GM12865 (cell line): Measurements from ENCODE around the gene TCEANC.

Source experiments
- DNase-seq: peaks from one replicate; pipeline ENCODE4 v3.0.0; 2010; ENCODE audit warnings: low read depth
- H3K4me3 ChIP-seq: 2 replicates; pipeline ENCODE4 v1.5.1; 2011; ENCODE audit warnings: mild to moderate bottlenecking, low read depth, low read length, control low read depth
- CTCF ChIP-seq: IDR thresholded peaks from 2 replicates; pipeline ENCODE4 v1.5.1; 2011; ENCODE audit warnings: low read length, control low read depth, low read depth, inconsistent platforms; ENCODE audit not compliant: insufficient read depth; ENCODE audit errors: missing control alignments

Gene TCEANC

GRCh38 chrX:13695601-13696115 lies 42.7 kb downstream of the TCEANC start:
- TF ChIP-seq CTCF = no peak
- no peak for DNase-seq
- H3K4me3 ChIP-seq = no peak overlapping the region

GRCh38 chrX:13697455-13697854 lies 44.5 kb downstream of the TCEANC start:
- no peak for TF ChIP-seq CTCF
- DNase-seq = peak; percentile 70
- H3K4me3 ChIP-seq = peak overlapping the region; percentile 25; the same call in 1 of the 2 replicates

- DNase-seq = no peak
Measured at GRCh38 chrX:13697976-13698375, 45.0 kb downstream of the TCEANC start.

GRCh38 chrX:13698432-13698831 lies 45.5 kb downstream of the TCEANC start:
- H3K4me3 ChIP-seq = peak overlapping the region; percentile 20
- no peak for TF ChIP-seq CTCF
- DNase-seq = no peak

More at GRCh38 chrX:13697976-13698375, 45.0 kb downstream of the TCEANC start:
- TF ChIP-seq CTCF = no peak
- H3K4me3 ChIP-seq = peak overlapping the region; percentile 25

- no peak for TF ChIP-seq CTCF
Measured at GRCh38 chrX:13699183-13699826, 46.4 kb downstream of the TCEANC start.

GRCh38 chrX:13700380-13700779 lies 47.4 kb downstream of the TCEANC start:
- DNase-seq = no peak
- H3K4me3 ChIP-seq = no peak overlapping the region
- no peak for TF ChIP-seq CTCF

More at GRCh38 chrX:13699183-13699826, 46.4 kb downstream of the TCEANC start:
- DNase-seq = peak; percentile 49
- H3K4me3 ChIP-seq = peak overlapping the region; percentile 20; the same call in 1 of the 2 replicates

- no peak overlapping the region for H3K4me3 ChIP-seq
- TF ChIP-seq CTCF = no peak
- DNase-seq = no peak
Measured at GRCh38 chrX:13702111-13702789, 49.3 kb downstream of the TCEANC start.
